Gastrocnemius medialis (tissue), 4 donors: ENCODE results near the gene PRKN. TPM values are rescaled to one million over a fixed set of nuclear protein-coding genes. Genes with fewer than 3 reads are reported as not detected.

Experiments used
- ATAC-seq, 2 donors: fragments of 150-250 bp; one replicate each; pipeline ENCODE4 v1.9.1; 2016
- DNase-seq, 2 donors: peaks; one replicate each; pipeline ENCODE4 v3.0.0-alpha.2; 2019
- H3K27ac ChIP-seq, 4 donors: fragments of 200-600 bp; sonication (generic); 1 replicate in 1 of 4; 2 replicates in 3 of 4; pipeline ENCODE4 v1.5.1; 2016 to 2018; ENCODE audit warnings: mild to moderate bottlenecking in 2 of 4, moderate library complexity in 1 of 4
- H3K27me3 ChIP-seq, 3 donors: fragments of 200-600 bp; sonication (generic) in 2 of 3; 1 replicate in 1 of 3; 2 replicates in 2 of 3; pipeline versions ENCODE4 v1.5.1 to v1.6.0; 2016 to 2019; ENCODE audit warnings: mild to moderate bottlenecking in 1 of 3, moderate library complexity in 1 of 3
- H3K36me3 ChIP-seq, 2 donors: fragments of 200-600 bp; sonication (generic) in 1 of 2; one replicate each; pipeline ENCODE4 v1.5.1; 2017 to 2018
- H3K4me1 ChIP-seq, 2 donors: fragments of 200-600 bp; sonication (generic) in 1 of 2; one replicate each; pipeline ENCODE4 v1.5.1; 2016 to 2017; ENCODE audit warnings: mild to moderate bottlenecking in 2 of 2
- H3K4me3 ChIP-seq, 4 donors: fragments of 200-600 bp; sonication (generic) in 3 of 4; 1 replicate in 1 of 4; 2 replicates in 3 of 4; pipeline ENCODE4 v1.5.1; 2016 to 2019; ENCODE audit warnings: mild to moderate bottlenecking in 2 of 4
- H3K9me3 ChIP-seq, 3 donors: fragments of 200-600 bp; sonication (generic) in 2 of 3; 1 replicate in 1 of 3; 2 replicates in 2 of 3; pipeline ENCODE4 v1.5.1; 2016 to 2019
- CTCF ChIP-seq, 5 experiments: fragments of 450-650 bp in 3 of 5; fragments of 200-600 bp in 2 of 5; sonication (generic) in 2 of 5; IDR thresholded peaks in 4 of 5; conservative IDR thresholded peaks in 1 of 5; 1 replicate in 4 of 5; 2 replicates in 1 of 5; pipeline ENCODE4 v1.5.1; 2016 to 2019; ENCODE audit warnings: antibody characterized with exemption in 5 of 5, mild to moderate bottlenecking in 3 of 5, moderate library complexity in 3 of 5
- POLR2A ChIP-seq, 2 donors: fragments of 450-650 bp; IDR thresholded peaks; one replicate each; pipeline ENCODE4 v1.6.1; 2017; ENCODE audit warnings: antibody characterized with exemption in 2 of 2, mild to moderate bottlenecking in 2 of 2, moderate library complexity in 2 of 2
- in situ Hi-C, 4 donors: fragments of 200-750 bp; cut with MboI; loops; one replicate each; pipeline versions ENCODE4 v1.15.0 to v1.8.0; 2017; ENCODE audit warnings: low sequenced_read_pairs in 4 of 4
- intact Hi-C: fragments of 100-400 bp; cut with DNase I; formaldehyde crosslinking; loops from one replicate; pipeline ENCODE4 v1.15.1; 2023; ENCODE audit warnings: low total_unique reads
- total RNA-seq, 4 donors: library from RNA; depleted of rRNA; stranded (reverse); fragments of >200 nt; gene quantifications; one replicate each; pipeline versions ENCODE4 v1.1.0 to v1.2.3, GENCODE V29; 2016

The PRKN gene
- total RNA-seq, 4 donors from 2014 or later = 8.4 to 21.6 (median 13.7) TPM

GRCh38 chr6:162187168-162187935 lies 540.2 kb downstream of the PRKN start:
- intact Hi-C loops = no loop called here
- no peak for DNase-seq

GRCh38 chr6:162184465-162184864 lies 543.1 kb downstream of the PRKN start:
- no peaks in the 10 kb centered on the region for H3K36me3 ChIP-seq
- in situ Hi-C loops = no loop called here
- intact Hi-C loops = no loop called here
- no peak overlapping the region for H3K27ac ChIP-seq
- peaks cover 16 to 25% of the 10 kb centered on the region in 2 donors for H3K4me1 ChIP-seq
- H3K4me3 ChIP-seq = no peak overlapping the region
- ATAC-seq (no peak), DNase-seq (no peak)
- no peaks in the 10 kb centered on the region for H3K9me3 ChIP-seq
- H3K27me3 ChIP-seq = no peaks in the 10 kb centered on the region
- TF ChIP-seq CTCF (IDR thresholded peaks at IDR 0.05 in 4 of 5, conservative IDR thresholded peaks at IDR 0.05 in 1 of 5) (no peak), POLR2A (IDR thresholded peaks at IDR 0.05) (no peak)

More at GRCh38 chr6:162187168-162187935, 540.2 kb downstream of the PRKN start:
- no peaks in the 10 kb centered on the region for H3K9me3 ChIP-seq
- no peak overlapping the region for H3K4me3 ChIP-seq
- TF ChIP-seq POLR2A (IDR thresholded peaks at IDR 0.05) (no peak), CTCF (IDR thresholded peaks at IDR 0.05 in 4 of 5, conservative IDR thresholded peaks at IDR 0.05 in 1 of 5) (no peak)
- no peaks in the 10 kb centered on the region for H3K36me3 ChIP-seq
- H3K27ac ChIP-seq = peak overlapping the region; percentile 45 to 72 (median 60)
- no peaks in the 10 kb centered on the region for H3K27me3 ChIP-seq
- peak; percentile 67 to 86 for ATAC-seq
- H3K4me1 ChIP-seq = peaks cover 14 to 19% of the 10 kb centered on the region in 2 donors
- in situ Hi-C loops = no loop called here

- H3K27ac ChIP-seq = no peak overlapping the region
- no peaks in the 10 kb centered on the region for H3K36me3 ChIP-seq
- H3K9me3 ChIP-seq = no peaks in the 10 kb centered on the region
- no peak for TF ChIP-seq POLR2A (IDR thresholded peaks at IDR 0.05)
- TF ChIP-seq CTCF (IDR thresholded peaks at IDR 0.05 in 4 of 5, conservative IDR thresholded peaks at IDR 0.05 in 1 of 5) = no peak
- no peak overlapping the region for H3K4me3 ChIP-seq
- in situ Hi-C loops (no loop called here), intact Hi-C loops (no loop called here)
- no peak for ATAC-seq
- no peak for DNase-seq
- H3K27me3 ChIP-seq = no peaks in the 10 kb centered on the region
- H3K4me1 ChIP-seq = peaks cover 12 to 30% of the 10 kb centered on the region in 2 donors
Observed at GRCh38 chr6:162181741-162182401, 545.7 kb downstream of the PRKN start.

- Histone ChIP-seq H3K27me3 (no peaks in the 10 kb centered on the region), H3K9me3 (no peaks in the 10 kb centered on the region), H3K4me1 (peaks cover 10 to 26% of the 10 kb centered on the region in 2 donors), H3K36me3 (no peaks in the 10 kb centered on the region), H3K27ac (no peak overlapping the region), H3K4me3 (no peak overlapping the region)
- intact Hi-C loops = no loop called here
- DNase-seq = no peak
- in situ Hi-C loops = no loop called here
- ATAC-seq = no peak
- TF ChIP-seq CTCF (IDR thresholded peaks at IDR 0.05 in 4 of 5, conservative IDR thresholded peaks at IDR 0.05 in 1 of 5) (no peak), POLR2A (IDR thresholded peaks at IDR 0.05) (no peak)
Observed at GRCh38 chr6:162181111-162181510, 546.5 kb downstream of the PRKN start.
